Measurements from ENCODE around the gene EML1.

Gene EML1

DNA sequence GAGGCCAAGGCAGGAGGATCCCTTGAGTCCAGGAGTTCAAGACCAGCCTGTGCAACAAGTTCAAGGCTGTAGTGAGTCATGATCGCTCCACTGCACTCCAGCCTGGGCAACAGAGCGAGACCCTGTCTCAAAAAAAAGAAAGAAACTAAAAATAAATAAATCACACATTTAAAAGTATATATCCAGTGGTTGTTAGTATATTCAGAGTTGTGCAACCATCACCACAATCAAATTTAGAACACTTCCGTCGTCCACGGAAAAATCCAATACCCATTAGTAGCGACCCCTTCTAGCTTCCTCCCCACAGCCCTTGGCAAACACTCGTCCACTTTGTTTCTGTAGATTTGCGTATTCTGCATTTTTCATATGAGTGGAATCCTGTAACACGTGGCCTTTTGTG, 44.7 kb upstream of the EML1 start:
- DNase-seq (ENCODE audit: low spot score): no peak
- TF ChIP-seq, protein P1, sequence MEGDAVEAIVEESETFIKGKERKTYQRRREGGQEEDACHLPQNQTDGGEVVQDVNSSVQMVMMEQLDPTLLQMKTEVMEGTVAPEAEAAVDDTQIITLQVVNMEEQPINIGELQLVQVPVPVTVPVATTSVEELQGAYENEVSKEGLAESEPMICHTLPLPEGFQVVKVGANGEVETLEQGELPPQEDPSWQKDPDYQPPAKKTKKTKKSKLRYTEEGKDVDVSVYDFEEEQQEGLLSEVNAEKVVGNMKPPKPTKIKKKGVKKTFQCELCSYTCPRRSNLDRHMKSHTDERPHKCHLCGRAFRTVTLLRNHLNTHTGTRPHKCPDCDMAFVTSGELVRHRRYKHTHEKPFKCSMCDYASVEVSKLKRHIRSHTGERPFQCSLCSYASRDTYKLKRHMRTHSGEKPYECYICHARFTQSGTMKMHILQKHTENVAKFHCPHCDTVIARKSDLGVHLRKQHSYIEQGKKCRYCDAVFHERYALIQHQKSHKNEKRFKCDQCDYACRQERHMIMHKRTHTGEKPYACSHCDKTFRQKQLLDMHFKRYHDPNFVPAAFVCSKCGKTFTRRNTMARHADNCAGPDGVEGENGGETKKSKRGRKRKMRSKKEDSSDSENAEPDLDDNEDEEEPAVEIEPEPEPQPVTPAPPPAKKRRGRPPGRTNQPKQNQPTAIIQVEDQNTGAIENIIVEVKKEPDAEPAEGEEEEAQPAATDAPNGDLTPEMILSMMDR (IDR thresholded peaks at IDR 0.05; ENCODE audit: extremely low read depth, missing control alignments): no peak

DNA sequence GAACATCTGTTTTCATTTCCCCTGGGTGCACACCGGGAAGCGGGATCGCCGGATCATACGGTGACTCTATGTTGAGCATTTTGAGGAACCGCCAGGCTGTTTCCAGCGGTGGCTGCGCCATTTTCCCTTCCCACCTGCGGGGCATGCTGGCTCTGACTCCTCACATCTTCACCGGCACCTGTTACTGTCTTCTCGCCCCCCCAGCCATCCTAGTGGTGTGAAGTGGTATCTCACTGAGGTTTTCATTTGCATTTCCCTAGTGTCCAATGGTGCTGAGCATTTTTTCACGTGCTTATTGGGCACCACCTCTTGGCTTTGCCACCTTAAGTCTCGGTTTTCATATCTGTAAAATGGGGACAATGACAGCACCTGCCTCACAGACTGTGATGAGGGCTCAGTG, 44.1 kb upstream of the EML1 start:
- DNase-seq (ENCODE audit: low spot score): no peak
- TF ChIP-seq, protein P1 (IDR thresholded peaks at IDR 0.05; ENCODE audit: extremely low read depth, missing control alignments): no peak

- DNase-seq (ENCODE audit: low spot score): no peak
- TF ChIP-seq, protein P1 (IDR thresholded peaks at IDR 0.05; ENCODE audit: extremely low read depth, missing control alignments): no peak
These were observed 43.2 kb upstream of the EML1 start for GRCh38 chr14:99749763-99750715.

DNA sequence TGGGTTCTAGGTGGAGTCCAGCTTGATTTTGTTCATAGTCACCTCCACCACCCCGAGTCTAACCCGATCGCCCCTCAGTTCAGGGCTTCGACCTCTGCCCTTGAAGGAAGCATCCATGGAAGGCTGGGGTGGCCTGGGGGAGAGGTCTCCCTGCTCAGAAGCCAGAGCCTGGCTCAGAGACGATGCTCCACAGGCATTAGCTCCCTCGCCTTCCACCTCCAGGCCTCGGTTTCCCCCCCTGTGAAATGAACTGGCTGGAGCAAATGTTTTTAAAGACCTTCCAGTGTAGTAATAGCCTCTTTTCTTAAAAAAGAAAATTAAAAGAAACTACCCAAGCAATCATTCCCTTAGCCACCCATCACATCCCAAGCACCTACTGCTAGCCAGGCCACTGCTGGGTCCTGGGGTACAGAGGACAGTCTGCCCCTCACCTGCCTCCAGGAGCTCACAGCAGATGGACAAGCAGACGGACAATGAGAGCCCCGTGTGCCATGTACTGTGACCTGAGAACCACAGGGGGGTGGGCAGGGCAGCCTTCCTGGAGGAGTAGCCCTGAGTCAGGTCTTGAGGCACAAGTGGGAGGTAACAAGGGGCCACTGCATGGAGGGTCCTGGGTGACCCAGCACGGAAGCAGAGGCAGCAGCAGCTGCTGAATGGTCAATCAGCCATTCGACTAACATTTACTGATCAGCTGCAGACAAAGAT, 42.3 kb upstream of the EML1 start:
- TF ChIP-seq, protein P1 (IDR thresholded peaks at IDR 0.05; ENCODE audit: extremely low read depth, missing control alignments): no peak
- no peak for DNase-seq (ENCODE audit: low spot score)

GRCh38 chr14:99751539-99752485, 41.4 kb upstream of the EML1 start:
- peak; percentile 17 for DNase-seq (ENCODE audit: low spot score)
- TF ChIP-seq, protein P1 (IDR thresholded peaks at IDR 0.05; ENCODE audit: extremely low read depth, missing control alignments): no peak

DNA sequence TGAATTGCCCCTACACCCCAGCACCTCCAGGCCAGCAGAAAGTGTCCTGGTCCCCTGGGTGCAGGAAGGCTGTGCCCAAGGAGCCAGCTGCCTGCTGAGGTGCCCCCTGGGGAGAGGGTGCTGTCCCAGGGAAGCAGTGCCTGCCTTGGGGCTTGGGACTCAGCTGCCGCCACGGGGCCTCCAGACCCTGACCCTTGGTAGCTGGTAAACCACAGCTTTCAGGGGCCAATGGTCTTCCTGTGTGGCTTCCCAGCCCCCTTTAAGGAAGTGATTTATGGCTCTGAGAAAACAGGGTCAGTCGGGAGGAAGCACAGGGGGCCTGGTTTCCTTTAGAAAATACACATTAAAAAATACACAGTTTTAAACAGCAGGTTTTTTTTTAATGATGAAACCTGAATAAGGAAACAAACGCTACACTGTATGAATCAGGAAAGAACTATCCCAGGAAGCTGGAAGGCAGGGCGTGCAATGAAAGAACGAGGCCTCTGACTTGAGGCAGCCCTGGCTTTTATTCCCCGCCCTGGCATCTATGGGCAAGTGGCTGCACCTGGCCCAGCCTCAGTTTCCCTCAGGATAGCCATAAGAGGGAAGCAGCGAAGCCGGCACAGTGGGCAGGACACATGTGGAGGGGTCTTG, 40.6 kb upstream of the EML1 start:
- TF ChIP-seq, protein P1 (IDR thresholded peaks at IDR 0.05; ENCODE audit: extremely low read depth, missing control alignments): no peak
- no peak for DNase-seq (ENCODE audit: low spot score)

Data from GM20000 (cell line).